KOPT-K1 (cell line): Measurements from ENCODE around the gene RGS3.

Experiments used
- H3K27ac ChIP-seq: fragments of 200-600 bp; sonication (generic); 2 replicates; pipeline ENCODE4 v1.5.1; 2016; ENCODE audit warnings: antibody characterized with exemption, mild to moderate bottlenecking, low read depth, low read length; ENCODE audit not compliant: poor library complexity, severe bottlenecking
- H3K36me3 ChIP-seq: fragments of 200-600 bp; sonication (generic); 2 replicates; pipeline ENCODE4 v1.5.1; 2017; ENCODE audit warnings: antibody characterized with exemption, mild to moderate bottlenecking, low read length, moderate library complexity; ENCODE audit not compliant: insufficient read depth
- H3K9me3 ChIP-seq: fragments of 200-600 bp; sonication (generic); 2 replicates; pipeline ENCODE4 v1.5.1; 2017; ENCODE audit warnings: antibody characterized with exemption, low read length, mild to moderate bottlenecking; ENCODE audit not compliant: insufficient read depth, poor library complexity, severe bottlenecking

RGS3 gene

GRCh38 chr9:113588936-113589335 is 125.4 kb downstream of the RGS3 start:
- Histone ChIP-seq H3K9me3 (no peaks in the 10 kb centered on the region), H3K36me3 (peaks cover 54% of the 10 kb centered on the region), H3K27ac (no peak overlapping the region)

- H3K27ac ChIP-seq = no peak overlapping the region
- no peaks in the 10 kb centered on the region for H3K9me3 ChIP-seq
- peaks cover 49% of the 10 kb centered on the region for H3K36me3 ChIP-seq
Measured at GRCh38 chr9:113589407-113589806, 125.9 kb downstream of the RGS3 start.

GRCh38 chr9:113589890-113590289 is 126.4 kb downstream of the RGS3 start:
- Histone ChIP-seq H3K9me3 (no peaks in the 10 kb centered on the region), H3K36me3 (peaks cover 46% of the 10 kb centered on the region), H3K27ac (no peak overlapping the region)

GRCh38 chr9:113590389-113590788 is 126.9 kb downstream of the RGS3 start:
- Histone ChIP-seq H3K9me3 (no peaks in the 10 kb centered on the region), H3K27ac (no peak overlapping the region), H3K36me3 (peaks cover 46% of the 10 kb centered on the region)

- H3K36me3 ChIP-seq = peaks cover 45% of the 10 kb centered on the region
- no peak overlapping the region for H3K27ac ChIP-seq
Measured at GRCh38 chr9:113590991-113591898, 127.7 kb downstream of the RGS3 start.

GRCh38 chr9:113591899-113592625 is 128.5 kb downstream of the RGS3 start:
- Histone ChIP-seq H3K27ac (no peak overlapping the region), H3K9me3 (no peaks in the 10 kb centered on the region), H3K36me3 (peaks cover 45% of the 10 kb centered on the region)

More at GRCh38 chr9:113590991-113591898, 127.7 kb downstream of the RGS3 start:
- H3K9me3 ChIP-seq = no peaks in the 10 kb centered on the region

GRCh38 chr9:113592876-113593575 is 129.5 kb downstream of the RGS3 start:
- Histone ChIP-seq H3K9me3 (no peaks in the 10 kb centered on the region), H3K27ac (no peak overlapping the region), H3K36me3 (peaks cover 45% of the 10 kb centered on the region)

- peaks cover 43% of the 10 kb centered on the region; the same call in 1 of the 2 replicates for H3K36me3 ChIP-seq
- no peak overlapping the region for H3K27ac ChIP-seq
- no peaks in the 10 kb centered on the region for H3K9me3 ChIP-seq
Measured at GRCh38 chr9:113593682-113594281, 130.3 kb downstream of the RGS3 start.

- Histone ChIP-seq H3K27ac (no peak overlapping the region), H3K36me3 (peaks cover 43% of the 10 kb centered on the region; the same call in 1 of the 2 replicates), H3K9me3 (no peaks in the 10 kb centered on the region)
Measured at GRCh38 chr9:113594484-113595299, 131.2 kb downstream of the RGS3 start.

GRCh38 chr9:113596616-113597320 is 133.2 kb downstream of the RGS3 start:
- H3K9me3 ChIP-seq = no peaks in the 10 kb centered on the region
- peaks cover 36% of the 10 kb centered on the region; the same call in 1 of the 2 replicates for H3K36me3 ChIP-seq
- H3K27ac ChIP-seq = no peak overlapping the region

- H3K27ac ChIP-seq = no peak overlapping the region
- H3K9me3 ChIP-seq = no peaks in the 10 kb centered on the region
- H3K36me3 ChIP-seq = peaks cover 36% of the 10 kb centered on the region; the same call in 1 of the 2 replicates
Measured at GRCh38 chr9:113597390-113598241, 134.1 kb downstream of the RGS3 start.

- H3K27ac ChIP-seq = no peak overlapping the region
- no peaks in the 10 kb centered on the region for H3K9me3 ChIP-seq
- H3K36me3 ChIP-seq = peaks cover 36% of the 10 kb centered on the region; the same call in 1 of the 2 replicates
Measured at GRCh38 chr9:113598451-113598850, 134.9 kb downstream of the RGS3 start.

- no peak overlapping the region for H3K27ac ChIP-seq
- peaks cover 36% of the 10 kb centered on the region; the same call in 1 of the 2 replicates for H3K36me3 ChIP-seq
- no peaks in the 10 kb centered on the region for H3K9me3 ChIP-seq
Measured at GRCh38 chr9:113598883-113599282, 135.4 kb downstream of the RGS3 start.
